Activated CD4-positive, alpha-beta T cell treated with anti-CD3 and anti-CD28 coated beads for 1 hour (primary cell): ENCODE results near the gene MYL3.

Experiments
- DNase-seq: peaks from one replicate; pipeline ENCODE4 v3.0.0-alpha.2; 2020

MYL3 gene

DNA sequence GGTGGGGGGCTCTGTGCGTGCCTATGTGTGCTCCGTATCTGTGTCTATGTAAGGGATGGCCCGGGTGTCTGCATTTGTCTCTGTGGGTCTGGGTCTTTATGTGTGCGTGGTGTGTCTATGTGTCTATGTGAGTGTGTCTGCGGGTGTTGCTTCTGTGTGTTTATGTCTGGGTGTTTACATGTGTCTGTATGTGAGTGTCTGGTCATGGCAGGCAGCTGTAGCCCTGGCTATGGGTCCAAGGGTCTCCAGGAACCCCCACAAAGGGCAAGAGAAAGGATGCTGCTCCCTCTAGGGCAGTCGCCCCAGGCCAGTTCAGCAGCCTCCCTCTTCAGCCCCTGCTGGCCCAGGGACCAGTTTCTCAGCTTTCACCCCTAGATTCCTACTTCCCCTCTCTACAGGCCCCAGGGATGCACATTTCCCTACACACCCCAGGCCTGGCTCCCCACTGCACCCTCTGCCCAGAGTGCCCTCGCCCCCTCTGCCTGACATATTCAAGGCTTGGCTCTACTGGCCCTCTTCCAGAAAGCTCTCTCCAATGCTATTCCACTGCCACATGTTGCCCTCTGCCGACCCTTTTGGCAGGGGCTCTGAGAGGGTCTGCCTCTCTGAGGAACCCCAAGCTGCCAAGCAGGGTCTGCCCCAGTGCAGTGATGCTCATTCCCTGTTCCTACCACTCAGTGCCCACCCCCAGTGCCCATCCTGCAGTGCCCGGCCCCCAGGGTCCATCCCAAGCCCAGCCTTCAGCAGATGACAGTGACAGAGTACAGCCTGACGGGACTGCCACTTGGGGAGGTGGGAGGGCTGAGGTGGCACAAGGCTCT, 1.0 kb upstream of the MYL3 start:
- DNase-seq, result no peak

DNA sequence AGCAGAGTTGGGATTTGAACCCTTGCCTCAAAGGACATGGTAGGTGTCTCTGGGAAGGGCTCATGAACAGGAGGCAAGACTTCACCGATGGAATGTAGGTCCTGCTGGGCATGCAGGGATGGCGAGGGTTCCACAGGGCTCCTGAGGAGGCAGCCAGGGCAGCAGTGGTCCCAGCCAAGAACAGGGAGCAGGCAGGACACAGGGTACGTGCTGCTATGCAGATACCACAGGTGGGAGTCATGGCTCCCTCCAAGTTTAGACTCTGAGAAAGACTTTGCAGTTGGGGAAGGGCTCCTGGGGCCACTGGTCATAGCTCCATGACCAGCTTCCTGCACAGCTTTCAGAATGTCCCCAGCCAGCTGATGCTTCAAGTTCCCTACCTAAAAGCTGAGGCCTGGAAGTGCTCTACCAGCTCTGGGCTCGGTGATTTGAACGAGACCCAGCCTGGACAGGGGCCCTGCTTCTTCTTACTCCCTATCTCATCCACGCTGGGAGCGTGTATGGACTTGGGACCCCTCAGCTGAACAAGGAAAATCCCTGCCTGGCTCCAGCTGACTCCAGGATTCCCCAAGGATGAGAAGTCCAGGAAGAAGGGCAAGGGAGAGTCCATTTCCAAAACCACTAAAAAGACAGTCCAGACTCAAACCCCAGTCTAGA, 747 bp downstream of the MYL3 start:
- DNase-seq, result no peak

DNA sequence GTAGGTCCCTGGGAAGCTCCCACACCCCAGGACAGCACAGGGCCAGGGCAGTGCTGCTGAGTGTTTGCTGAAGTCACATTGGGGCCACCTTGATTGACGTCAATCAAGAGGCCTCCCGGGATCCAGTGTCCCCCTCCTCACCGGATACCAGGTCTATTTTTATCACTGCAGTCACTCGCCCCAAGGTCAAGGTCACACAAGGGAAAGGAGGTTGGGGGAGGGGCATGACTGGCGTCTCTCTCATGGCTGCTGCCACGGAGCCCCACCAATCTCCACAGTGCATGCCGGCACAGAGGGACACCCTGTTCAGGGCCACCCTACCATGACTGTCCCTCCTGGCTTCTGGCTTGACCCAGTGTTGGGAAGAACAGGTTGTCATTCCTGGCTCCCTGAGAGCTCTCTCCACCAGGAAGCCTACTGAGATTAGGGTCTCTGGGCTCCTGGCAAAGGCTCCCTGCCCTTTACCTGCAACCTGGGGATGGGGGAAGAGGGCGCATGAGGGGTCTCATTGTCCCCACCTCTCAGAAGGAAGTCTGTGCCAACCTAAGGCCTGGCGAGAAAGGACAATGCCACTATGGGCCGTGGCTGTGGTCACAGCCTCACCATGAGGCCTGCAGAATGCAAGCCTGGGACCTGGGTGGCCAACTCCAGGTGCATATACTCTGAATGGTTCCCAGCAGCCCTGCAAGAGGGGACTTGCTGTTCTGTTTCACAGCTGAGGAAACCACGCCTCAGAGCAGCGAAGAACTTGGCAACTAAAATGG, 1.5 kb downstream of the MYL3 start:
- no peak for DNase-seq

DNA sequence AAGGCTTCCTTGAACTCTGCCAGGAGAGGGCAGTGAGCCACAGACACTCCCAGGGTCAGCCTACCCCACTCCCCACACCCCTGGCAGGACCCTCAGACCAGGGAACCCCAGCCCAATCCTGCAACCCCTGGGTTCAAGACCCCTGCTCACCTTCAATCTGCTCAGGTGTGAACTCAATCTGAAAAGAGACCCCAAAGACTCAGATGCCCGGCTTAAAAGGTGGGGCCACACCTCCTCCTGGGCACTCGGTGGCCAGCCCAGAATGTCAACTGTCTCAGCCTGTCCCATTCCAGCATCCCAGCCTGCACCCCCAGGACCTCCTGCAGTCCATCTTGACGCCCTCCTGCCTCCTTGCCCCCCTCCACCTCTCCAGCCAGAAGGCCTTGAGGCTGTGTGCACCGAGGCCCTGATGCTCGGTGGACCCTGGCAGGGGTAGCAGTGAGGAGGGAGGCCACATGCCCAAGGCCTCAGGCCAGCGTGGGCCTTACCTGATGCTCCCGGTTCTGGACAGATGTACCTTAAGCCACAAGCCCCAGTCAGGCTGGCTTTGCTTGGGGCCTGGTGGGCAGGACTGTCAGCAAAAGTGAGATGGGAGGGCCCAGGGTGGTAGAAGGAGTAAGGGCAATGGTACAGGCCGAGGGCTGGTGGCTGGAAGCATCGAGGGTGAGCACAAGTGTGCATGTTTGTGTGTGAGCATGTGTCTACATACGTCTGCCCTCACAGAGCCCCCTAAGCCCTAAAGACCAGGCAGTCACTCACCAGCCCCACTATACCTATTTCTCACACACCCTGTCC, 2.2 kb downstream of the MYL3 start:
- DNase-seq, result no peak

DNA sequence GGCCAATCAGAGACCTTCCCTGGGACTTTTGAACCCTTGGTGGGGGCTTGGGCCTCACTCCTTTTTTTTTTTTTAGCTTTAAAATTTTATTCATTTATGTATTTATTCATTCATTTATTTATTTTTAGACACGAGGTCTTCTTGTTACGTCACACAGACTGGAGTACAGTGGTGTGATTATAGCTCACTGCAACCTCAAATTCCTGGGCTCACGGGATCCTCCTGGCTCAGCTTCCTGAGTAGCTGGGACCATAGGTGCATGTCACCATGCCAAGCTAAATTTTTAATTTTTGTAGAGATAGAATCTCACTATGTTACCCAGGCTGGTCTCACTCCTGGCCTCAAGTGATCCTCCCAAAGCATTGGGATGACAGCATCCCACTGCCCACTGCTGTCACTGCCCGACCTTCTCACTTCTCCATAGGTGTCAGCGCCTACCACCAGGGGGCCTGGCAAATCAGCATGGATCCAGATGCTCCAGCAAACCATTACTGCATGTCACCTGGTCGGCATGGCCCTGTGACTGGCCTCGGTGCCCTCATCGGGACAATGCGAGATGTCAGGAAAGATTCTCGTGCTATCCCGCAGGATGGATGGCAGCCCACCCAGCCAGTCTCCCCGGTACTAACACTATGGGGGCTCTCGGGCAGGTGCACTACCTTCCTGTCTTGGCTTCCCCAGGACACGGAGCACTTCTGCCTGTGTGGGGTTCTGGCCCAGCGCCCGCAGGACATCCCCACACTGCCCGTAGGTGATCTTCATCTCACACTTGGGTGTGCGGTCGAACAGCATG, 3.0 kb downstream of the MYL3 start:
- DNase-seq, result no peak

DNA sequence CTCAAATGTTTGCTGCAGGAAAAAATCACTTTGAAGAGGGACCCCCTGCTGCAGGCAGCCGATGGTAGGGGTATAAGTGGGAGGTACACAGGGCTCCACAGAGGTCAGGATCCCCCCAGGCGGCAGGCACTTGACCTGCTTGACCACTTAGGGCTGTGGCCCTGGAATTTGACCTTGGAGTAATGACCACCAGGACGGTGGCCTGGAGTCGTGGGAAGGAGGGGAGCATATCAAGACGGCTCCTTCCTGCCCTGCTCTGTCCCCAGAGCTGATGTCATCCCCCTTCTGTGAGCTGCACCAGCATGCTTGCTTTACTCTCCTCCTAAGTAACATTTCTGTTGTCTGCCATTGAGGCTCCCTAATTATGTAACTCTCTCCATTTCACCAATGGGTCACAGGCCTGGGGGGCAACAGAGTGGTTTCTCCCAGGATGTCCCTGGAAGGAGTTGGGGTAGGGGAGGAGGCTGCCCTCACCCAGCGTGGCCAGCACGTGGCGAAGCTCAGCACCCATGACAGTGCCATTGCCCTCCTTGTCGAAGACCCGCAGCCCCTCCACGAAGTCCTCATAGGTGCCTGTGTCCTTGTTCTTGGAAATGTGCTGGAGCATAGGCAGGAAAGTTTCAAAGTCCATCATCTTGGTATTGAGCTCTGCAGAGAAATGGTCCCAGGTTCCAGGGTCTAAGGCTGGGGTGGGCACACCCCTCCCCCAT, 4.1 kb downstream of the MYL3 start:
- no peak for DNase-seq

DNA sequence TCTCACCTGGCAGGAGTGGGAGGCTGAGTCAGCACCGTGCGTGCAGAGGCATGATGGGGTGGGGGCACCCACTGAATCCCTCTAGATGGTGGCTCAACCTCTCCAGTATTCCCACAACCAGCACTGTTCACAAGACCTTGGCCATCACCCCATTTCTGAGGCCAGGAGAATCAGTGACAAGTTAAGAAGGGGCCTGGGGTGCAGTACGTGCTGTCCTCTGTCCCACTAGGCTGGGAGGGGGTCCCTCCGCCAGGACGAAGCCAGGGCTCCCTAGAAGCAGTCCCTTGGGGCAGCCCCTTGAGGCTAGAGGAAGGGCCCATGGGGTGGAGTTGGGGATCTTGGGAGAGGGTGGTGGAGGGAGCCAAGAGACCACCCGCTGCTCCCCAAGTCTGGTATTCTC, 4.8 kb downstream of the MYL3 start:
- no peak for DNase-seq

DNA sequence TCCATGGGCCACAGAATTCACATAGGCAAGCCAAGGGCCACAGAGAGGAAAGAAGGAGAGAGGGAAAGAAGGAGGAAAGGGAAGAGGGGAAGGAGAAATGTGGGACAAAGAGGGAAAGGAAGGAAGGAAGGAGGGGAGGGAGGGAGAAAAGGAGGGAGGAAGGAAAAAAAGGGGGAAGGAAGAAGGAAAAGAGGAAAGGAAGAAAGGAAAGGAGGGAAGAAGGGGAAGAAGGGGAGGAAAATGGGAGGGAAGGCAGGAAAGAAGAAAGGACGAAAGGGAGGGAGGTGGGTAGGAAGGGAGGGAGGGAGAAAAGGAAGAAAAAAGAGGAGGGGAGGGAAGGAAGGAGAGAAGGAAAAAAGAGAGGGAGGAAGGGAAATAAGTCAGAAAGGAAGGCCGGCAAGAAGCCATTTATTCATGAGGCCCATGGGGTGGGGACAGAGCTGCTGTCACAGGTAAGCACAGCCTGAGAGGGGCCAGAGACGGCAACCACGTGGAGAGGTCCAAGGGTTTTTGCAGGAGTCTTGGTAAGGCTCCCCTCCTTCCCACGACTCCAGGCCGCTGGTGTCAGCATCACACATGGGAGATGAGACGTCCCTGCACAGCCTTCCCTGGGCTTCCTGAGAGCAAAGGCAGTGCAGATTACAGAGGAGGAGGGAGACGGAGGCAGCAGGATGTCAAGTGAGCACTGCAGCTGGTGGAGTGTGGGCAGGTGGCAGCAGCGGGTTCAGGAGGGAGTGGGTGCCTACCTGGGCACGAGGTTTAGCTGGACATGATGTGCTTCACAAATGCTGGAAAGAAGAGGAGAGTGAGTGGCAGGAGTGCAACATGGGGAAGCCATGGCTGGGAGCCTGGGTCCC, 5.5 kb downstream of the MYL3 start:
- no peak for DNase-seq

DNA sequence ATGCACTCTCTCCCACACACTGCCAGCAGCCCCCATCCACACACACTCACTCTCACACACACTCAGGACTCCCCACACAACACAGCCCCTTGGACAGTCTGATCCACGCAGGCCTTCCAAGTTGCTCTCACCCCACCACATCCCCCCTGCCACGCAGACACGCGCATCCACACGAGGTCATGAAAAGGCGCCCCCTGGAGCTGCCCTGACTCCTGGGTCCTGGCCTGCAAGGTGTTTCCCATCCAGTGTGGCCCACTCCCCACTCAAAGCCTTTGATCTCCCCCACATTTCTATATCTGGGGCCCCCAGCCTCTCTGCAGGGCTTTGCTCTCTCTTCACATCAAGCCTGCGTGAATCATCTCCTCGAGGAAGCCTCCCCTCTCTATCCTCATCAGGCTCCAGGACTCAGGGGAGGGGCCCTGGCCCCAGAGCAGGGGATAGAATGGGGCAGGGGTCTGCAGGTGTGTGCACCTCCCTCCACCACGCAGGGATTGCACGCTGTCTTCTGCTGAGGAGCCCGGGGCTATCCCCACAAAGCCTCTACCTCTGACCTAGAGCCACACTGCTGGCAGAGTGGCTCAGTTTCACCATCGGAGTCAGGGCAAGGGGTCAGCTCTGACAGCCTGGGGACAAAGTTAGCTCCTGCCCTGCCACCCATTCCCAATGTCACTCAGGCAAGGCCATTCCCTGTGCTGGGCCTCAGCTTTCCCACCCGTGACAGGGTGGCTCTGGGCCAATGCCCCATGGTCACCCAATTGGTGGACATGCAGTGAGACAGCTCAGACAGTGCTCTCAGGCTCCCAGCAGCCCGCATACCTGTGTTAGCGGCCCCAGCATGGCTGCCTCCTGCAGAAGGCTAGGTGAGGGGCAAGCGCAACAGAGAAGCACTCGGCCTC, 6.4 kb downstream of the MYL3 start:
- no peak for DNase-seq

DNA sequence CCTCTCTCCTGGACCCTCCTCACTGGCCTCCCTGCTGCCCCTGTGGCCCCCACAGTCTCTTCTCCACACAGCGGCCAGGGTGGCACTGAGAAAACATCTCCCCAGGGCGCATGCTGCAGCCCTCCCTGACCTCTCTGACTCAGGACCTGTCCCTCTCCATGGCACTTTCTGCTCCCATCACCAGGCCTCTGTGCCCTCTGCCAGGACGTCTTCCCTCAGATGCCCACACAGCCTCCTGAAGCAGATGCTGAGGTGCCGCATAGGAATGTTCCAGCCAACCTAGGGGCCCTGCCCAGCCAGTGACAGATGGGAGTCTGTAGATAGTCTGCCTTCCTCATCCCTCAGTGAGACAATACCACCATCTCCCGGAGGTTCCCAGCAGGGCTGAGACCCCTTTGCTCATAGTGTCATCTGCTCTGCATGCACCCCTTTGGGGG, 8.7 kb downstream of the MYL3 start:
- no peak for DNase-seq

DNA sequence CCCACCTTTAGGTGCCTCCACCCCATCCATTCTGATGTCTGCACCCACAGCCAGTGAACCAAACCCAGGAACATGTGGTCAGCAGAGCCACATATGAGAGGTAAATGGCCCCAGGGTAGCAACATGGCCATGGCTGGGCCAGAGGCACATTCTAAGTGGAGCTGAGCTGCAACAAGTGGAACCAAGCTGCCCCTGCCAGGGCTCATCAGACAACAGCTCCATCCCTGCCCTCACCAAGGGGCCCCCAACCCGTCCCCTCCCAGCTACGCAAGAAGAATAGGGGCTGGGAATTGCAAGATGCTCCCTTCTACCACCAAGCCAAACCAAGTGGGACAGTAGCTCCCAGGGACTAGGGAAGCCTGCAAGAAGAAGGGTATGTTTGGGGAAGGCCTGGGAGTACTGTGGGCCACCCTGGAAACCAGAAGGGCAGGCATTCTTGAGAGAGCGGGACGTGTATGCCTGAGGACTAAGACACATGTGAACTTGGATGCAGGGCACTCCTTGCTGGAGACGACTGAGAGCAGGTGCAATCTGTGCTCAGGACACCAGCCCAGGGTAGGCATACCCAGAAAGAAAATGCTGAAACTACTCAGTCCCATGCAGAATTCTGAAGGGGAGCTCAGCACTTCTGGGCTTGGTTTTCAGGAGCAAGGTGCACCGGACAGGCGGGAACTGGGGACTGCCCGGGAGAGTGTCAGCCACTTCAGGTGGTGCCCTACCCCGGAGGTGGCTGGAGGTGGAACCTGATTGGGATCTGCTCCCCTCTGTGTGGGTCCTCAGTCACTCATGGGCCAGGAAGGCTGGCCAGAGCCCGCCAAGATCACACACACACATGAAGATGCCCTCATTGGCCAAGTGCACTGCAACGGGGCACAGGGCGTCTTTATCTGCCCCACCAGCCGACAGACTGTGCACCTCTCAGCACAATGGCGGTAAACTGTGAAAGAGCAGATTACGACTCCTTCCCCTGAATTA, 9.5 kb downstream of the MYL3 start:
- no peak for DNase-seq

DNA sequence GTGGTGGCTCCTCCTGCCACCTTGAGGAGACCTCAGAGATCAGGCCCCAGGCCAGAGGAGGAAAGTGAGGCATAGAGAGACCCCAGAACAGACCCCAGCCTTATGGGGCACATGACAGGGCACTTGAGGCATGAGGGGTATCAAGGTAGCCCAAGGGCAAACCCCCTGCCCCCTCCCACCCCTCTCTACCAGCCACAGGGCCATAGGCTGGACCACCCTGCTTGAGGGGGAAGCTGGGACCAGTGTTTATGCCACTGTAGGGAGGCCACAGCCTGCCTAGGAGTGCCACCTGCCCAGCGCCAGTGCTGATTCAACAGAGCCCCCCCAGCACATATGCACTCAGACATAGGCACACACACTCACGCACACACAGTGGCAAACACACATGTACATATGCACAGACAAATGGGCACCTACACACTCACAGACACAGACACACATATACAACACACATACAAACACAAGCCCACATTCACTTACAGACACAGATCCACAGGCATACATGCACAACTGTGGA, 10.3 kb downstream of the MYL3 start:
- no peak for DNase-seq

DNA sequence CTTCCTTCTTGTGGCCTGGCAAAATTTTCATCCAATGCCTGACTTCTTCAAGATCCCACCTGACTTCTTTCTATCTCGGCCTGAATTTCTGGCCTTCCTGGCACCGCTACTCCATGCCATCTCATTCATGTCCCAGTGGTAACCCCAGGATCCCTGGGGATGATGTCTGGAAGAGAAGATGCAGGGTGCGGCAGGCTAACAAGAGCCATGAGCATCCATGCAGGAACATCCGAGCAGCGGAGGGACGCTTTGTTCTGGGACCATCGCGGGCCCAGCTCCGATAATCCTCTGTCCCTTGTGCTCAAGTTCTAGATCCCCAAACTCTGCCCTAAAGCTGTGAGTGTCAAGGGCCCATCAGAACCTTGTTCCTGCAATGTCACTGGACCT, 10.9 kb downstream of the MYL3 start:
- no peak for DNase-seq

DNA sequence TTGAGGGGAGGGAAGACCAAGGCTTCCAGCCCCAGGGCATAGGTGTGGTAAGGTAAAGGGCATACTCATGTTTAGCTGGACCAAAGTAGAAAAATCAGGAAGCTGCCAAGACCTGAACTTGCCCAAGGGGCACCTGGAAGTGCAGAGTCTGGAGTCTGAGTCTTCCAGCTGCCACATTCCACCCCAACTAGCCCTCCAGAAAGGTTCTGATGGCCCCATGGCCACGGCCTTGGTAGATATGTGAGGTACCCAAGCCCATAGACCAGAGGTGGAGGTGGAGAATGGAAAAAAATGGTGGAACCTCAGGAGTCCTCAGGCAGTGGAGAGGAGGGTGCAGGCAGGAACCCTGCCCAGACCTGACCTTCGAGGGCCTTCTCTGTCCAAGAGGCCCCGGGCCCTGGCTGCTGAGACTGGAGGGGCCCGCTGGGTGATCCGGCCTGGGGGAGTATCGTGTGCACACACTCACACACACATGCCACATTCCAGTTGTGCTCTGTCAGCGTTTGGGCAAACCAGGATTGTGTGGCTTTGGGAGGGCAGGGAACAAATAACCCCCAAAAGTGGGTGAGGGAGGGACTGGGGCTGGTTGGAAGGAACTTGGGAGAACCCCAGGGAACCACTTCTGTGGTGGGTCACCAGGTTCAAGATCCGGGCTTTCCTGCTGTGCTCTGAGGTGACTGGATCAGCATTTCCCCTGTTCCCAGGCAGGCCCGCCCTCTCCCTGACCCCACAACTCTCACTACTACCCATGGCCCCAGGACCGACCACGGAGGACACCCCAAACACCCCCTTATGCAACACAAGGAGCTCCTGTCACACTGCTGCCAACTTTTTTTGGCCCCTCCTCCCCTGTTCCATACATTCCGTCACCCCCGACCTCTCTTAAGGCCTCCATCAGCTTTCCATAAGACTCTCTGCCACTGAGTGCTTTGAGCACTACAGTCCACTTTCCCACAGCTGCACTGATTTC, 11.6 kb downstream of the MYL3 start:
- no peak for DNase-seq

DNA sequence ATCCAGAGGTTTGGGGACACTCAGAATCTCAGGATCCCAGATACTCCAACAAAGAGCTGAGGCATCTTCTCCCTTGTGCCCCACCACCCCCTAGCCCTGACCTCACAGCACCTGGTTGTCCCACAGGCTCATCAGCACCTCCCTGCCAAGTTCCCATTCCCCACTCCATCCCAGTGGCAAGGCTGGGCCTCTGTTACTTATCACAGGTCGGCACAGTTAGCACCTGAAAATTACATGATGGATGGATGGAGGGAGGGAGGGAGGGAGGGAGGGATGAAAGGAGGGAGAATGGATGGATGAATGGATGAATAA, 12.8 kb downstream of the MYL3 start:
- DNase-seq, result peak; percentile 0

DNA sequence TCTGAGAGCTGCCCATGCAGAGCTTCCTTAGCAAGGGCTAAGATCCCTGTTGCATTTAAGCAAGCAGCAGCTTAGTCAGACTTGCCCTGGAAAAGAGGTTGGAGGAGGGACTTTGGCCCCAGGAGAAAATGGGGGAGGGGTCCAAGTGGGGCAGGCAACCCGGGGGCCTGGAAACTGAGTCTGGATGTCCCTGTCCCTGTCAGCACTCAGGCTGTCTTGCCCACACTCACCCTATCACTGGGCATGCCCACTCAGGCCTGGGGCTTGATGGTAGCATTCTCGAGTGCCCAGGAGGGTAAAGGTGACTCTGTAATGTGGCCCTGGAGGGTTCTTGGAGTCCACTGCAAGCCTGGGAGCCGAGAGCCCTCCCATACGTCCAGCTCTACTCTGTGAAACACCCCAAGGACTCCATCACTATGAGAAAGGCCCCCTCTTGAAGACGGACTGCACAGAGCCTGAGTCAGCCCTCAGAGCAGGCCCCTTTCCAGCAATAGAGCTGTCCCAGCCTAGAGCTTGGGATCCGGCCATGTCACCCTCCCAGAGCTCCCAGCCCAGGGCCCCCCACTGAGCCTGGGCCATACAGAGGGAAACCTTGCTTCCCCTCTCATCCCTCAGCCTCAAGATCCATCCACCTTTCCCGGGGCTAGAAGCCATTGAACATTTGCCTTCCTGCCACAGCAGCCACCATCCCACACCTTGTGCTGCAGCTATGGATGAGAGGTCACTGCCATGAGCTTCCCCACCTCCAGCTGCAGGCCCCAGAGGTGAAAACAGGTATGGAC, 13.4 kb downstream of the MYL3 start:
- peak; percentile 2 for DNase-seq
